HG03571 (cell line): Measurements from ENCODE around the gene CRYGS.

Source experiments
- ATAC-seq: cut with Tn5 transposase; IDR thresholded peaks from one replicate; pipeline ENCODE4 v1.9.1; 2021; ENCODE audit not compliant: unreplicated experiment

CRYGS gene

DNA sequence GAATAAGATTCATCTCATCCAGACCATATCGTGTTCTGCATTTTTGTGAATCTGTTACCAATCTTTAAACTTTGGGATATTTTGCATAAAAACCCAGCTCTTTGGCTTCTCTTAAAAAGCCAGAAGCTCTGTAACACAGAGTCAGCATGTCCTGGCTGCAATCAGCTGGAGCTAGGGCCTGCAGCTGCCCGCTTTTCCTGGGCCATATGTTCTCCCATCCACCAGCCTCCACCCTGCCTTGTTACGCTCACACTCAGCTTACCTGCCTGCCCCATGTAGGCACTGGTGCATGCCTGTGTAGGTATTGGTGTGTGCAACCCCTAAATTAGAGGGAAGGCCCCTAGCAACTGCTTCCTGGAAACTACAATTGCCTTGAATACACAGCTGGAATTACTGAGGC is 48.2 kb downstream of the CRYGS start:
- ATAC-seq, result no peak

DNA sequence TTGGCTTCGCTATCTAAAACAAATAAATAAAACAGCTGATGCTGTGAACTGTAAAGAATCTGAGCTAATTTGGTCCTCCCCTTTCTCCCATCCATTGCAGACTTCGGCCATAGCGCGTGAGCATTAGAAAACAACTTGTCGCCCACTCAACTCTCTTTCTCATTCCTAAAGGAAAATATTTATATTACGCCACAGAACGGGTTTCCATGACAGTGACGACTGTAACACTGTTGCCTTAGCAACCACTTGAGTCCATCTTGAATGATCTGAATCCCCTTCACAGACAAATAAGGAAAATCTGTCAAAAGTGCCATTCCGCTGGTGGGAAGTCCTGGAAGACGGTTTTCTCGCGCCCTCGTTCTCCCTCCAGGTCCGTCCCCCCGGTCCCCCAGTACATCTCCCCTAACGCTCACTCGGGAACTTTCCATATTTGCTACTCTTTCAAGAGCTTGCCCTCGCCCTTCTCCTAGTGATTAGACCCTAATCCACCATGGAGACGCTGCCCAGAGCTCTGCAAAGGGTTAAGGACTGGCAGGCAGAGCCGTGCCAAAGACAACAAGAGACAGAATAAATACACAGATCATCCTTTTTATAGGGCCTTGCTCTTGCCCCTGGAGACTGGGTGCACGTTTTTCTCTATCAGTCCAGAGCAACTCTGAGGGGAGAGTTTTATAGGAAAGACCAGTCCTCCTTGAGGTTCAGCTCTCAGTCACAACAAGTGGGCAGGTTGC is 50.5 kb downstream of the CRYGS start:
- no peak for ATAC-seq

DNA sequence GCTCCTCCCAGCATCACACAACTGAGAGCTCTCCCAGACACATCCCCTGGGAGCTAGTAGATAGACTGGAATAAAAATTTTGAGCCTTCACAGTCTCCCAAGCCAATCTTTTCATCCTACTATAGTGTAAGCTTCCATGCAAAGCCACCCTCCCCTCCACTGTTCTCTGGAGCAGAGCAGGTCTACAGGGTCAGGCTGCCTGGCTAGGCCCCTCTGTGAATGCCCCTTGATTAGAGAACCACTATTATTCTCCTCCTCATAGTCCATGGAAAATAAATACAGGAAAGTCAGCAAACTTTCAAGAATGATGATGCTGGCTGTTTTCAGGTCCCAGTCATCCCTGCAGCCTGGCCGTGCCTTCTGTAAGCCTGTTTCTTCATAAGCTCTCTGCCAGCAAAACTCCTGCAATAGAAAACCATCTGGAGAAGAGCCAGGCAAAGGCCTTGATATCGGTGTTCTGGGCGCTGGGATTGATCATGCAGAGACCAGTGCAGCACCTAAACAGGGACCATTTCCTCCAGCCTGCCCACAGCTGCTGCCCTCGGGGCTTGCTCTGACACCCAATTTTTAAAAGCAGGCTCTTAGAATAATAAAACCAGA is 51.7 kb downstream of the CRYGS start:
- ATAC-seq, result no peak

DNA sequence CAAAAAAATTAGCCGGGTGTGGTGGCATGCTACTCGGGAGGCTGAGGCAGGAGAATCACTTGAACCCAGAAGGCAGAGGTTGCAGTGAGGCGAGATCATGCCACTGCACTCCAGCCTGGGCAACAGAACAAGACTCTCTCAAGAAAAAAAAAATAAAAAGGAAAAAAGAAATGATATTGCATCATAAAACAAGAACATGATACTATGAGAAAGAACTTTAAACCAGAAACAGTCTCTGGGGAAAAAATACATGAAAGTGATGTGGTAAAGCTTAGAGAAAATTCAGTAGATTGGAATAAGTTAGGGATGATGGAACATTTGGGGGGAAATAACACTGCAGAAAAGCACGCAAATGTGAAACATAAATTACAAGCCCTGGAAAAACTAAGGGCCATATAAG is 54.7 kb downstream of the CRYGS start:
- no peak for ATAC-seq
